ENCODE measurements around the gene SRC. TPM values are rescaled to one million over a fixed set of nuclear protein-coding genes. Genes with fewer than 3 reads are reported as not detected.

The SRC gene
- total and polyA plus RNA-seq, 10 donors, result 7.0 to 68.0 (median 31.2) TPM

GRCh38 chr20:37406010-37406998, 60.4 kb downstream of the SRC start:
- DNase-seq, result no peak
- intact Hi-C loops (cut with DNase I; ENCODE audit: low total_unique reads), result no loop called here
- 17 to 21% (median 18%) methylated on average over 48 to 49 of the region's 49 CpGs for WGBS, 5 donors
- H3K27me3 ChIP-seq (replicated peaks in 1 of 7), result peaks cover 0 to 42% (median 0%) of the 10 kb centered on the region in 7 donors
- H3K27ac ChIP-seq, result no peak overlapping the region
- TF ChIP-seq POLR2AphosphoS5 (IDR thresholded peaks at IDR 0.05), result peak; percentile 32 to 70 (median 54)
- TF ChIP-seq POLR2A (IDR thresholded peaks at IDR 0.05), result no peak
- TF ChIP-seq CTCF (IDR thresholded peaks at IDR 0.05 in 8 of 11, conservative IDR thresholded peaks at IDR 0.05 in 3 of 11), result no peak
- peaks cover 0 to 33% (median 11%) of the 10 kb centered on the region in 6 donors for H3K36me3 ChIP-seq
- no peaks in the 10 kb centered on the region for H3K9me3 ChIP-seq
- peaks cover 4 to 42% (median 19%) of the 10 kb centered on the region in 6 donors for H3K4me1 ChIP-seq
- H3K4me3 ChIP-seq, result peak overlapping the region in 7 of 8 donors; percentile 6 to 64 (median 28)

DNA sequence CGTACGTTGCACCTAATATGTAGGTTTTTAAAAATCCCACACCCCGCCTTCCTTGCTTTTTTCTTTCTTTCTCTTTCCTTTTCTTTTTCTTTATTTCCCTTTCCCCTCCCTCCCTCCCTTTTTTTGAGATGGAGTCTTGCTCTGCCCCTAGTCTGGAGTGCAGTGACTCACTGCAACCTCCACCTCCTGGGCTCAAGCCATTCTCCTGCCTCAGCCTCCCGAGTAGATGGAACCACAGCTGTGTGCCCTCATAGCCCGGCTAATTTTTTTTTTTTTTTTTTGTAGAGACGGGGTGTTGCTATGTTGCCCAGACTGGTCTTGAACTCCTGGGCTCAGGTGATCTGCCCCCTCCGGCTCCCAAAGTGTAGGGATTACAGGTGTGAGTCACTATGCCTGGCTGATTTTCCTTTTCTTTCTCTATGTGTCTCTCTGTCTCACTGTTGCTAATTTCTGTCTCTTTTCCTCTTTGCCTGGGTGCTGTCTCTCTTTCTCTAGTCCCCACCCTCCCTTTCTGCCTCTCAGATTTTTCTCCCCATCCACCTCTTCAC, 61.2 kb downstream of the SRC start:
- Histone ChIP-seq H3K4me3 (peak overlapping the region in 4 of 8 donors; percentile 28 to 64 (median 31)), H3K9me3 (no peaks in the 10 kb centered on the region), H3K36me3 (peaks cover 0 to 25% (median 7%) of the 10 kb centered on the region in 6 donors), H3K4me1 (peaks cover 4 to 48% (median 25%) of the 10 kb centered on the region in 6 donors), H3K27ac (no peak overlapping the region), H3K27me3 (replicated peaks in 1 of 7) (peaks cover 0 to 42% (median 0%) of the 10 kb centered on the region in 7 donors)
- no peak for TF ChIP-seq POLR2AphosphoS5 (IDR thresholded peaks at IDR 0.05)
- no peak for TF ChIP-seq CTCF (IDR thresholded peaks at IDR 0.05 in 8 of 11, conservative IDR thresholded peaks at IDR 0.05 in 3 of 11)
- no peak for TF ChIP-seq POLR2A (IDR thresholded peaks at IDR 0.05)
- intact Hi-C loops (cut with DNase I; ENCODE audit: low total_unique reads), result no loop called here
- WGBS, 5 donors, result 44 to 54% (median 54%) methylated on average over 7 of the region's 7 CpGs
- no peak for DNase-seq

- TF ChIP-seq POLR2AphosphoS5 (IDR thresholded peaks at IDR 0.05) (peak in 1 of 3 donors; percentile 13), CTCF (IDR thresholded peaks at IDR 0.05 in 8 of 11, conservative IDR thresholded peaks at IDR 0.05 in 3 of 11) (no peak)
- Histone ChIP-seq H3K27ac (no peak overlapping the region), H3K4me3 (no peak overlapping the region), H3K9me3 (no peaks in the 10 kb centered on the region), H3K27me3 (replicated peaks in 1 of 7) (peaks cover 0 to 42% (median 0%) of the 10 kb centered on the region in 7 donors), H3K4me1 (peaks cover 4 to 53% (median 28%) of the 10 kb centered on the region in 6 donors), H3K36me3 (peaks cover 0 to 20% (median 5%) of the 10 kb centered on the region in 6 donors)
- DNase-seq, result no peak
- intact Hi-C loops (cut with DNase I; ENCODE audit: low total_unique reads), result no loop called here
- WGBS, 5 donors, result 61 to 84% (median 81%) methylated on average over 14 of the region's 14 CpGs
Observed at GRCh38 chr20:37407573-37408002, 61.6 kb downstream of the SRC start.
